ENCODE measurements around the gene HORMAD2. TPM values are rescaled to one million over a fixed set of nuclear protein-coding genes. Genes with fewer than 3 reads are reported as not detected.

Gene HORMAD2
- total RNA-seq, 1 donor from 2014 or later = not detected

Other genes starting within 250 kb of the HORMAD2 start
- 28.5 TPM for gene ASCC2, start 242.2 kb upstream of the HORMAD2 start, total RNA-seq
- 29.9 TPM for gene MTMR3, start 197.3 kb upstream of the HORMAD2 start, total RNA-seq
- 0.54 TPM for gene LIF, start 166.3 kb downstream of the HORMAD2 start, total RNA-seq
- gene OSM, start 186.4 kb downstream of the HORMAD2 start, total RNA-seq = 0.11 TPM
- 5.3 TPM for gene CASTOR1, start 209.0 kb downstream of the HORMAD2 start, total RNA-seq
- gene TBC1D10A, start 246.5 kb downstream of the HORMAD2 start, total RNA-seq = 6.5 TPM